Right lobe of liver (tissue), 6 donors: ENCODE measurements around the gene OCIAD1. TPM values are rescaled to one million over a fixed set of nuclear protein-coding genes. Genes with fewer than 3 reads are reported as not detected.

Experiments
- ATAC-seq, 4 donors: fragments of 200-7000 bp; cut with Tn5 transposase; one replicate each; pipeline ENCODE4 v1.9.1; 2020; ENCODE audit warnings: mild to moderate bottlenecking in 4 of 4, moderate library complexity in 4 of 4
- DNase-seq, 3 donors: peaks; one replicate each; pipeline ENCODE4 v3.0.0-alpha.2; 2020
- H3K27ac ChIP-seq, 3 donors: fragments of 200-600 bp; one replicate each; pipeline ENCODE4 v1.8.0; 2022
- H3K27me3 ChIP-seq, 2 donors: fragments of 200-600 bp; one replicate each; pipeline ENCODE4 v1.8.0; 2022
- H3K36me3 ChIP-seq, 4 donors: fragments of 200-600 bp; sonication (generic) in 1 of 4; one replicate each; pipeline versions ENCODE4 v1.5.1 to v1.8.0; 2017 to 2022; ENCODE audit warnings: control low read depth in 1 of 4
- H3K4me1 ChIP-seq, 4 donors: fragments of 200-600 bp; sonication (generic) in 1 of 4; one replicate each; pipeline versions ENCODE4 v1.5.1 to v1.8.0; 2017 to 2022; ENCODE audit warnings: control low read depth in 1 of 4
- H3K4me3 ChIP-seq, 3 donors: fragments of 200-600 bp; one replicate each; pipeline ENCODE4 v1.8.0; 2022
- H3K9me3 ChIP-seq, 4 donors: fragments of 200-600 bp; sonication (generic) in 1 of 4; one replicate each; pipeline versions ENCODE4 v1.5.1 to v1.8.0; 2017 to 2022; ENCODE audit warnings: control low read depth in 1 of 4
- CTCF ChIP-seq, 4 donors: fragments of 200-600 bp in 3 of 4; fragments of 450-650 bp in 1 of 4; IDR thresholded peaks; one replicate each; pipeline versions ENCODE4 v1.5.1 to v1.8.0; 2016 to 2022; ENCODE audit warnings: antibody characterized with exemption in 4 of 4, mild to moderate bottlenecking in 2 of 4
- POLR2A ChIP-seq: fragments of 450-650 bp; IDR thresholded peaks from one replicate; pipeline ENCODE4 v1.6.1; 2017; ENCODE audit warnings: antibody characterized with exemption, mild to moderate bottlenecking
- WGBS: methylation state at CpG from one replicate; pipeline ENCODE4 v1.1.6; 2018; ENCODE audit warnings: low coverage, low lambda C conversion rate; ENCODE audit not compliant: insufficient coverage; ENCODE audit errors: missing lambda C conversion rate; 5-methylcytosine and 5-hydroxymethylcytosine counted together
- intact Hi-C, 2 donors: fragments of 100-400 bp; cut with DNase I; formaldehyde crosslinking; loops; one replicate each; pipeline versions ENCODE4 v1.11.2 to v1.14.1; 2022
- total RNA-seq, 6 experiments: library from RNA; depleted of rRNA in 2 of 6; stranded (reverse); fragments of >200 nt in 2 of 6; fragmentation: NEBNext Ultra II Directional in 3 of 6; extraction: Animal tissue kit (Norgen Biotek cat#: 25700) in 3 of 6; gene quantifications; one replicate each; pipeline versions ENCODE4 v1.1.0 to v1.2.4, GENCODE V29; 2016 to 2023
- donor health status: DM: no; HTN: yes; CAD: no.
- donor health status: DM: no; HTN: no; CAD: no.
- donor health status: DM: no; HTN: no; CAD: no.
- donor health status: DM: no; HTN: yes; CAD: no.
- donor health status: DM: no; HTN: yes; CAD: no.

Gene OCIAD1
- total RNA-seq, 6 experiments from 2014 or later = 94.8 to 120 (median 108) TPM

GRCh38 chr4:48905363-48906015, 74.6 kb downstream of the OCIAD1 start:
- H3K4me3 ChIP-seq = peak overlapping the region; percentile 50 to 91 (median 80)
- H3K4me1 ChIP-seq = peaks cover 0 to 32% (median 7%) of the 10 kb centered on the region in 4 donors
- H3K9me3 ChIP-seq = no peaks in the 10 kb centered on the region
- ATAC-seq (peak; percentile 78 to 86 (median 86)), DNase-seq (peak; percentile 46 to 76 (median 62))
- WGBS = 29% methylated on average over 9 of the region's 9 CpGs
- H3K27ac ChIP-seq = peak overlapping the region; percentile 20 to 84 (median 81)
- no peak for TF ChIP-seq POLR2A
- TF ChIP-seq CTCF (IDR thresholded peaks at IDR 0.05) = peak in 2 of 4 donors; percentile 27 to 32
- H3K27me3 ChIP-seq = no peaks in the 10 kb centered on the region
- H3K36me3 ChIP-seq = peaks cover 0 to 29% (median 0%) of the 10 kb centered on the region in 4 donors
- intact Hi-C loops = loop anchor here in 1 of 2 donors (10.0 kb wide), 1 partner anchor 71 kb away; the partner anchor contains the start of gene OCIAD1

DNA sequence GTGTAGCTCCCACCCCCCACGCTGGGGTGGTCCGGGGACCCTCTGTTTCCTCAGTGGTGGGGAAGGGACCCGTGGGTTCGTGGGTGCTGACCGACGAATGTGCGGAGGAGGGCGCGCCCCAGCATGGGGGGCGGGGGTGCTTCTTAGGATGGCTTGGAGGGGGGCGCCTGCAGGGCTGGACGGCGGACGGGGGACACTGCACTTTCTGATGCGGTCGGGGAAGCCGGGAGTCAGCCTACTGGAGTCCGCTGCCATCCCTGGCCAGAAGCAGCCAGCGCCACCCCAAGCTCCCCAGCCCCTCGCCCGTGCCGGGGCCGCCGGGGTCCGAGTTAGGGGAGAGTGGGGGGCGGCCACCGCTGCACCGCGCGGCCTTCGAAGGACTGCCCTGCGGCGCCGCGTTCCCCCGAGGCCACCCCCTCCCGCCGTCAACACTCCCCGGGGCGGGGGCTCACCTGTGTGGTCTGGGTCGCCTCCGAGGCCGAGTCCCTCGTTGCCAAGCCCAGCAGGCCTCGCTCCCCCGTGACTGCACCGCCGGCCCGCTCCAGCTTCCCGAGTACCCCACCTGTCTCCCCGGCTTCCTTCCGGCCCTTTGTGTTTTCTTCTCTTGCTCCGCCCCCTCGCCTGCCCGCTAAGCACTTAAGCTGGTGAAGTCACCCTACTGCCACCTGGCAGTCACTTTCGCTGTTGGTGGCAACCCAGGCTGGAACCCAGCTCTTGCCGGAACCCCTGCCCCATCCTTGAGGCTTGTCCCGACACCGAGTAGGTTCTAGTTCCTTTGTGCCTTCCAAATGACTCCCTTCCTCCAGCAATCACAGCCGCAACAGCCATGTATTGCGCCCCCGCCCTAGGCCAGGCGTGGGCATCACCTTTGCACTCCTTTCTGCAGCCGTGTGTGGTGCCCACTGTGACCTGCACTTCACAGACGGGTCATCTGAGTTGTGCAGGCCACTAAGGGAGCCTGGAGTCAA, 75.6 kb downstream of the OCIAD1 start, which contains the start of gene OCIAD2:
TSS of gene OCIAD2 (minus strand) at position 569 of the 968 bp plus-strand sequence. CDS start 2,225 bp downstream, outside the sequence.
- TF ChIP-seq POLR2A = peak; percentile 57
- TF ChIP-seq CTCF (IDR thresholded peaks at IDR 0.05) = peak in 3 of 4 donors; percentile 22 to 45 (median 33)
- Histone ChIP-seq H3K36me3 (peaks cover 0 to 23% (median 0%) of the 10 kb centered on the region in 4 donors), H3K27me3 (no peaks in the 10 kb centered on the region), H3K4me1 (peaks cover 0 to 32% (median 7%) of the 10 kb centered on the region in 4 donors), H3K9me3 (no peaks in the 10 kb centered on the region), H3K27ac (peak within 1 kb of the TSS; percentile 66 to 84 (median 81)), H3K4me3 (peak within 1 kb of the TSS; percentile 50 to 91 (median 80))
- intact Hi-C loops = loop anchor here in 1 of 2 donors (10.0 kb wide), 1 partner anchor 72 kb away; the partner anchor contains the start of gene OCIAD1
- 7% methylated on average over 4 of the region's 65 CpGs for WGBS
- DNase-seq (peak; percentile 81 to 87 (median 83)), ATAC-seq (peak; percentile 84 to 88 (median 88))

DNA sequence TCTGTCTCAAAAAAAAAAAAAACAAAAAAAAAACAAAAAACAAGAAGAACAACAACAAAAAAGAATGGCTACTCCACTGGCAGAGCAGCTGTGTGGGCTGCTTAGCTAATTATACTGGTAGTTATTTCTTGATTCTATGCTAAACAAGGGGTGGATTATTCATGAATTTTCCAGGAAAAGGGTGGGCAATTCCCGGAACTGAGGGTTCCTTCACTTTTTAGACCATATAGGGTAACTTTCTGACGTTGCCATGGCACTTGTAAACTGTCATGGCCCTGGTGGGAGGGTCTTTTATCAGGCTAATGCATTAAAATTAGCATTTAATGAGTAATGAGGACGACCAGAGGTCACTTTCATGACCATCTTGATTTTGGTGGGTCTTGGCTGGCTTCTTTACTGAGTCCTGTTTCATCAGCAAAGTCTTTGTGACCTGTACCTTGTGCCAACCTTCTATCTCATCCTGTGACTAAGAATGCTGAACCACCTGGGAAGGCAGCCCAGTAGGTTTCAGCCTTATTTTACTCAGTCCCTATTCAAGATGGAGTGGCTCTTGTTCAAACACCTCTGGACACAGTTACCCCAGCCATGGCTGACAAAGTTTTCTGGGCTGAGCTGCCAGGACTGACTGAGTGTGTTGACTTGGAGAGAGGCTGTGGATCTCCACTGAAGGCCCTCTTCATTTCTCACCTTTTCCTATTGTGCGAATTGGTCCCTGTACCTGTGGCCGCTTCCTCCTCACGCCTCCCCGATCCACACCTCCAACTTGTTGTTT, 77.0 kb downstream of the OCIAD1 start:
- H3K4me3 ChIP-seq = no peak overlapping the region
- peaks cover 0 to 26% (median 7%) of the 10 kb centered on the region in 4 donors for H3K4me1 ChIP-seq
- TF ChIP-seq POLR2A (no peak), CTCF (IDR thresholded peaks at IDR 0.05) (no peak)
- H3K27me3 ChIP-seq = no peaks in the 10 kb centered on the region
- WGBS = 100% methylated on average over 5 of the region's 7 CpGs
- peaks cover 0 to 11% (median 0%) of the 10 kb centered on the region in 4 donors for H3K36me3 ChIP-seq
- no peak overlapping the region for H3K27ac ChIP-seq
- H3K9me3 ChIP-seq = no peaks in the 10 kb centered on the region
- intact Hi-C loops = loop anchor here in 1 of 2 donors (10.0 kb wide), 1 partner anchor 73 kb away; the partner anchor contains the start of gene OCIAD1
- no peak for ATAC-seq
- DNase-seq = no peak

DNA sequence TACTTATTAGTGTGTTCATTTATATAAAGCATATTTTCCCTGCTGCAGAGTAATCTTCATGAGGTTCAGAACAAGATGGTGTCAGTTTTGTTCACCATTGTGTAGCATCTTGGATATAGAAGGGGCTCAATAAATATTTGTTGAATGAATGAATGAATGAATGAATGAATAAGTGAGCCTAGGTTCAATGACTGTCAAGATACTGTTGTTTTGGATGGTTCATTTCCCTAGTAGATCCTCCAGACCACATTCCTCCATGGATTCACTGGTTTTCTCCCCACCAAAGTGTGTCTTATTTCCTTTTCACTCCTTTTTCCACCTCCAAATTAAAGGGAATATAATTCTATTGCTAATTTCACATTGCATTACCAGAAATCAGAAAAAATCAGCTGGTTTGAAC, 77.8 kb downstream of the OCIAD1 start:
- ATAC-seq = no peak
- Histone ChIP-seq H3K36me3 (peaks cover 0 to 7% (median 0%) of the 10 kb centered on the region in 4 donors), H3K4me1 (peaks cover 0 to 21% (median 5%) of the 10 kb centered on the region in 4 donors), H3K4me3 (no peak overlapping the region), H3K9me3 (no peaks in the 10 kb centered on the region), H3K27me3 (no peaks in the 10 kb centered on the region), H3K27ac (no peak overlapping the region)
- DNase-seq = no peak
- intact Hi-C loops = loop anchor here in 1 of 2 donors (10.0 kb wide), 1 partner anchor 74 kb away; the partner anchor contains the start of gene OCIAD1
- TF ChIP-seq CTCF (IDR thresholded peaks at IDR 0.05) = no peak
- TF ChIP-seq POLR2A = no peak
